B cell (primary cell): ENCODE results near the gene MCOLN1.

Experiments used
- CTCF ChIP-seq: fragments of 200-600 bp; IDR thresholded peaks from one replicate; pipeline ENCODE4 v1.8.0; 2022; ENCODE audit warnings: antibody characterized with exemption, mild to moderate bottlenecking
- EZH2 ChIP-seq: IDR thresholded peaks from 2 replicates; pipeline ENCODE4 v1.6.1; 2012; ENCODE audit warnings: borderline replicate concordance, low read depth, mild to moderate bottlenecking, moderate library complexity, low read length; ENCODE audit not compliant: insufficient read depth, poor library complexity, severe bottlenecking

GRCh38 chr19:7515645-7516151, 6.7 kb upstream of the MCOLN1 start, which contains the start of gene ZNF358:
- TF ChIP-seq CTCF: no peak
- no peak for TF ChIP-seq EZH2
